AG04450 (cell line): ENCODE measurements around the gene MCC. TPM values are rescaled to one million over a fixed set of nuclear protein-coding genes. Genes with fewer than 3 reads are reported as not detected.

Experiments
- CTCF ChIA-PET: fragments of 300-600, 350-600 bp; formaldehyde crosslinking; extraction: SDS; loops from one replicate; lab custom pipeline; 2022; ENCODE audit warnings: antibody characterized with exemption, inconsistent platforms; lab: Charles Lee
- POLR2A ChIA-PET: fragments of 350-600 bp; formaldehyde crosslinking; extraction: SDS; loops from one replicate; lab custom pipeline; 2021; ENCODE audit warnings: antibody characterized with exemption, inconsistent platforms; lab: Yijun Ruan, JAX
- DNase-seq: peaks from one replicate; pipeline ENCODE4 v3.0.0-alpha.2; 2011; ENCODE audit warnings: low read depth, low spot score
- H3K27ac ChIP-seq: one replicate; pipeline ENCODE4 v1.5.1; 2012; ENCODE audit warnings: low read depth, low read length, control low read depth
- H3K27me3 ChIP-seq: one replicate; pipeline ENCODE4 v1.6.0; 2012; ENCODE audit warnings: low read length; ENCODE audit not compliant: control insufficient read depth, insufficient read depth
- H3K4me3 ChIP-seq: 2 replicates; pipeline ENCODE4 v1.5.1; 2011; ENCODE audit warnings: mild to moderate bottlenecking, low read depth, low read length, control low read depth
- H3K9me3 ChIP-seq: 2 replicates; pipeline ENCODE4 v1.5.1; 2012; ENCODE audit warnings: low read length; ENCODE audit not compliant: control insufficient read depth, insufficient read depth
- polyA plus RNA-seq: library from polyadenylated mRNA; depleted of rRNA; stranded (reverse); fragments of >200 nt; gene quantifications from 2 replicates; pipeline ENCODE4 v1.2.3, GENCODE V29; 2011
- TF ChIP-seq, protein P1 (sequence below): IDR thresholded peaks from 2 replicates; pipeline ENCODE4 v1.5.1; 2011; ENCODE audit warnings: low read depth, low read length, control low read depth, inconsistent platforms

MCC gene
- polyA plus RNA-seq, 1 experiment, result 17.5 TPM

GRCh38 chr5:113269023-113269997 lies 218.9 kb downstream of the MCC start:
- no peaks in the 10 kb centered on the region for H3K9me3 ChIP-seq
- H3K27me3 ChIP-seq, result no peaks in the 10 kb centered on the region
- TF ChIP-seq, protein P1, sequence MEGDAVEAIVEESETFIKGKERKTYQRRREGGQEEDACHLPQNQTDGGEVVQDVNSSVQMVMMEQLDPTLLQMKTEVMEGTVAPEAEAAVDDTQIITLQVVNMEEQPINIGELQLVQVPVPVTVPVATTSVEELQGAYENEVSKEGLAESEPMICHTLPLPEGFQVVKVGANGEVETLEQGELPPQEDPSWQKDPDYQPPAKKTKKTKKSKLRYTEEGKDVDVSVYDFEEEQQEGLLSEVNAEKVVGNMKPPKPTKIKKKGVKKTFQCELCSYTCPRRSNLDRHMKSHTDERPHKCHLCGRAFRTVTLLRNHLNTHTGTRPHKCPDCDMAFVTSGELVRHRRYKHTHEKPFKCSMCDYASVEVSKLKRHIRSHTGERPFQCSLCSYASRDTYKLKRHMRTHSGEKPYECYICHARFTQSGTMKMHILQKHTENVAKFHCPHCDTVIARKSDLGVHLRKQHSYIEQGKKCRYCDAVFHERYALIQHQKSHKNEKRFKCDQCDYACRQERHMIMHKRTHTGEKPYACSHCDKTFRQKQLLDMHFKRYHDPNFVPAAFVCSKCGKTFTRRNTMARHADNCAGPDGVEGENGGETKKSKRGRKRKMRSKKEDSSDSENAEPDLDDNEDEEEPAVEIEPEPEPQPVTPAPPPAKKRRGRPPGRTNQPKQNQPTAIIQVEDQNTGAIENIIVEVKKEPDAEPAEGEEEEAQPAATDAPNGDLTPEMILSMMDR, result no peak
- POLR2A ChIA-PET, result no interaction called here
- H3K27ac ChIP-seq, result no peak overlapping the region
- no peak overlapping the region for H3K4me3 ChIP-seq
- CTCF ChIA-PET, result no interaction called here
- DNase-seq, result no peak

- DNase-seq, result no peak
- H3K27ac ChIP-seq, result no peak overlapping the region
- CTCF ChIA-PET, result no interaction called here
- no peaks in the 10 kb centered on the region for H3K27me3 ChIP-seq
- POLR2A ChIA-PET, result no interaction called here
- TF ChIP-seq, protein P1, result no peak
- H3K4me3 ChIP-seq, result no peak overlapping the region
- no peaks in the 10 kb centered on the region for H3K9me3 ChIP-seq
Observed at GRCh38 chr5:113268232-113268631, 220.0 kb downstream of the MCC start.

DNA sequence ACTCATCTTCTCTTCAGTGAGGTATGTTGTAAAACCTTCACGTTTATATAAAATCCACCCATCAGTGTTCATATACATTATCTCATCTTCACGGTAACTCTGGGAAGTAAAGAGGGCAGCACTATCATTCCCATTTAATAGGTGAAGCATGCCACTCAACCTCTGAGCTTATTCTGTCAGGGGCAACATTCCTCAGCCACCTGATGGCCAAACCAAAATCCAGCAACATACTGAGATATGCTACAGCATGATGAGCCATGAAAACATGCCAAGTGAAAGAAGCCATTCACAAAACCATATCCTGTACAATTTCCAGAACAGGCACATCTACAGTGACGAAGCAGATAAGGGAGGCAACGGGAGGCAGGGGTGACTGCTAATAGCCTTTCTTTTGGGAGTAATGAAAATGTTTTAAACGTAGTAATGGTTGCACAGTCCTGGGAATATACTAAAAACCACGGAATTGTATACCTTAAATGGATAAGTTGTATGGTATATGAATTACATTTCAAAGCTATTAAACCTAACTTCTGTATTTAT lies 220.8 kb downstream of the MCC start:
- Histone ChIP-seq H3K9me3 (no peaks in the 10 kb centered on the region), H3K4me3 (no peak overlapping the region), H3K27me3 (no peaks in the 10 kb centered on the region), H3K27ac (no peak overlapping the region)
- no peak for DNase-seq
- ChIA-PET POLR2A (no interaction called here), CTCF (no interaction called here)
- TF ChIP-seq, protein P1, result no peak

DNA sequence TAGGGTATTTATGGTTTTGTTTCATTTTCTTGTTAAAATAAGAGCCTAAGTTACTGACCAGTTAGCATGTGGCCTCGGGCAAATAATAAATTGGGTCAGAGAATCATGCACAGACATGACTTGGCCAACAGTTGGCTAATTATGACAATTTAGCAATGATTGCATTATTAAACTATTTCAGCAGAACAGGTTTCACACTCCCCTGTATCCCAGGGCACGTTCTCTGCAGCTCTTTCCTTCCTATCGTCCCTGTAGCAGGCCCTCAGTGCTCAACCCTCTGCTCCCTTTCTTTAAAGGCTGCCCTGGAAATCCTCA lies 221.4 kb downstream of the MCC start:
- Histone ChIP-seq H3K9me3 (no peaks in the 10 kb centered on the region), H3K27me3 (no peaks in the 10 kb centered on the region), H3K4me3 (no peak overlapping the region), H3K27ac (no peak overlapping the region)
- DNase-seq, result no peak
- TF ChIP-seq, protein P1, result no peak
- POLR2A ChIA-PET, result no interaction called here
- CTCF ChIA-PET, result no interaction called here

DNA sequence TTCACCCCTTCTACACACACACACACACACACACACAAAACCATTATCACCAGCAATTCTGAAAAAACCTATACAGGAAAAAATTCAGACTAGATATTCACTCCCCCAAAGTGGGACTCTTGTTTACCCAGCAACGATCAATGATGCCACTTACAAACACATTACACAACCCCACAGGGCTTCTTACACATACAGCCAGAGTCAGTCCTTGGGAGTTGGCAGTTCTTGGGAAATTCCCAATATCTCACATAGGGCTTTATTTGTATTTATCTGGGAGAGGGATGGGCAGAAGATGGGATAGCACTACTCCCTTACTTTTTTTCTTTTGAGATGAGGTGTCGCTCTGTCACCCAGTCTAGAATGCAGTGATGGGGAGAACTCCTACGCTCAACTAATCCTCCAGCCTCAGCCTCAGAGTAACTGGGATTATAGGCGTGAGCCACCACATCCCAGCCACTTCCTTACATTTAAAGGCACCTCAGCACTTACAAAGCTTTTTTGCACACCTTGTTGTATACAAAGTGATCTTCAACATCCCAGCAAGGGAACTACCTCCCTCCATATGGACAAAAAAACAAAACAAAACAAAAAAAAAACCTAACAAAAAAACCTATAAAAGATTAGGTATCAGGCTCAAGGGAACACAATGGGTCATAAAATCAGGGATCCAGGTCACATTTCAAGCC lies 221.9 kb downstream of the MCC start:
- DNase-seq, result no peak
- TF ChIP-seq, protein P1, result no peak
- Histone ChIP-seq H3K27me3 (no peaks in the 10 kb centered on the region), H3K4me3 (no peak overlapping the region), H3K27ac (no peak overlapping the region), H3K9me3 (no peaks in the 10 kb centered on the region)
- ChIA-PET POLR2A (no interaction called here), CTCF (no interaction called here)
